ENCODE data around the gene NUPR1. TPM values are rescaled to one million over a fixed set of nuclear protein-coding genes. Genes with fewer than 3 reads are reported as not detected.

Gene NUPR1
- total and polyA plus RNA-seq, 2 of the 13 experiments (the other 11 are each of a cell fraction or from before 2014, with no cell fraction given): 18.0 to 25.6 TPM

- TF ChIP-seq GTF2F1 (IDR thresholded peaks at IDR 0.05; ENCODE audit: low read length) (no peak), IRX3 (CRISPR knock-in tag; IDR thresholded peaks at IDR 0.05; ENCODE audit: borderline replicate concordance, low read depth) (no peak), TRIM24 (CRISPR knock-in tag; IDR thresholded peaks at IDR 0.05) (peak; percentile 88; the same call in 1 of the 2 replicates), SOX13 (IDR thresholded peaks at IDR 0.05) (peak; percentile 92), SOX13 (CRISPR knock-in tag; conservative IDR thresholded peaks at IDR 0.05 in 1 of 2, IDR thresholded peaks at IDR 0.05 in 1 of 2) (peak in 1 of 2 experiments; percentile 95; a peak in 3 of 4 replicates), IRF9 (CRISPR knock-in tag; IDR thresholded peaks at IDR 0.05; ENCODE audit: borderline replicate concordance) (peak; percentile 67; the same call in 1 of the 2 replicates), ZSCAN20 (CRISPR knock-in tag; IDR thresholded peaks at IDR 0.05; ENCODE audit: borderline replicate concordance) (no peak)
- TF ChIP-seq, protein P1, sequence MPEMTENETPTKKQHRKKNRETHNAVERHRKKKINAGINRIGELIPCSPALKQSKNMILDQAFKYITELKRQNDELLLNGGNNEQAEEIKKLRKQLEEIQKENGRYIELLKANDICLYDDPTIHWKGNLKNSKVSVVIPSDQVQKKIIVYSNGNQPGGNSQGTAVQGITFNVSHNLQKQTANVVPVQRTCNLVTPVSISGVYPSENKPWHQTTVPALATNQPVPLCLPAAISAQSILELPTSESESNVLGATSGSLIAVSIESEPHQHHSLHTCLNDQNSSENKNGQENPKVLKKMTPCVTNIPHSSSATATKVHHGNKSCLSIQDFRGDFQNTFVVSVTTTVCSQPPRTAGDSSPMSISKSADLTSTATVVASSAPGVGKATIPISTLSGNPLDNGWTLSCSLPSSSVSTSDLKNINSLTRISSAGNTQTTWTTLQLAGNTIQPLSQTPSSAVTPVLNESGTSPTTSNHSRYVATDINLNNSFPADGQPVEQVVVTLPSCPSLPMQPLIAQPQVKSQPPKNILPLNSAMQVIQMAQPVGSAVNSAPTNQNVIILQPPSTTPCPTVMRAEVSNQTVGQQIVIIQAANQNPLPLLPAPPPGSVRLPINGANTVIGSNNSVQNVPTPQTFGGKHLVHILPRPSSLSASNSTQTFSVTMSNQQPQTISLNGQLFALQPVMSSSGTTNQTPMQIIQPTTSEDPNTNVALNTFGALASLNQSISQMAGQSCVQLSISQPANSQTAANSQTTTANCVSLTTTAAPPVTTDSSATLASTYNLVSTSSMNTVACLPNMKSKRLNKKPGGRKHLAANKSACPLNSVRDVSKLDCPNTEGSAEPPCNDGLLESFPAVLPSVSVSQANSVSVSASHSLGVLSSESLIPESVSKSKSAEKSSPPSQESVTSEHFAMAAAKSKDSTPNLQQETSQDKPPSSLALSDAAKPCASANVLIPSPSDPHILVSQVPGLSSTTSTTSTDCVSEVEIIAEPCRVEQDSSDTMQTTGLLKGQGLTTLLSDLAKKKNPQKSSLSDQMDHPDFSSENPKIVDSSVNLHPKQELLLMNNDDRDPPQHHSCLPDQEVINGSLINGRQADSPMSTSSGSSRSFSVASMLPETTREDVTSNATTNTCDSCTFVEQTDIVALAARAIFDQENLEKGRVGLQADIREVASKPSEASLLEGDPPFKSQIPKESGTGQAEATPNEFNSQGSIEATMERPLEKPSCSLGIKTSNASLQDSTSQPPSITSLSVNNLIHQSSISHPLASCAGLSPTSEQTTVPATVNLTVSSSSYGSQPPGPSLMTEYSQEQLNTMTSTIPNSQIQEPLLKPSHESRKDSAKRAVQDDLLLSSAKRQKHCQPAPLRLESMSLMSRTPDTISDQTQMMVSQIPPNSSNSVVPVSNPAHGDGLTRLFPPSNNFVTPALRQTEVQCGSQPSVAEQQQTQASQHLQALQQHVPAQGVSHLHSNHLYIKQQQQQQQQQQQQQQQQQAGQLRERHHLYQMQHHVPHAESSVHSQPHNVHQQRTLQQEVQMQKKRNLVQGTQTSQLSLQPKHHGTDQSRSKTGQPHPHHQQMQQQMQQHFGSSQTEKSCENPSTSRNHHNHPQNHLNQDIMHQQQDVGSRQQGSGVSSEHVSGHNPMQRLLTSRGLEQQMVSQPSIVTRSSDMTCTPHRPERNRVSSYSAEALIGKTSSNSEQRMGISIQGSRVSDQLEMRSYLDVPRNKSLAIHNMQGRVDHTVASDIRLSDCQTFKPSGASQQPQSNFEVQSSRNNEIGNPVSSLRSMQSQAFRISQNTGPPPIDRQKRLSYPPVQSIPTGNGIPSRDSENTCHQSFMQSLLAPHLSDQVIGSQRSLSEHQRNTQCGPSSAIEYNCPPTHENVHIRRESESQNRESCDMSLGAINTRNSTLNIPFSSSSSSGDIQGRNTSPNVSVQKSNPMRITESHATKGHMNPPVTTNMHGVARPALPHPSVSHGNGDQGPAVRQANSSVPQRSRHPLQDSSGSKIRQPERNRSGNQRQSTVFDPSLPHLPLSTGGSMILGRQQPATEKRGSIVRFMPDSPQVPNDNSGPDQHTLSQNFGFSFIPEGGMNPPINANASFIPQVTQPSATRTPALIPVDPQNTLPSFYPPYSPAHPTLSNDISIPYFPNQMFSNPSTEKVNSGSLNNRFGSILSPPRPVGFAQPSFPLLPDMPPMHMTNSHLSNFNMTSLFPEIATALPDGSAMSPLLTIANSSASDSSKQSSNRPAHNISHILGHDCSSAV (CRISPR knock-in tag; IDR thresholded peaks at IDR 0.05; ENCODE audit: borderline replicate concordance): no peak
- TF ChIP-seq, protein P2, sequence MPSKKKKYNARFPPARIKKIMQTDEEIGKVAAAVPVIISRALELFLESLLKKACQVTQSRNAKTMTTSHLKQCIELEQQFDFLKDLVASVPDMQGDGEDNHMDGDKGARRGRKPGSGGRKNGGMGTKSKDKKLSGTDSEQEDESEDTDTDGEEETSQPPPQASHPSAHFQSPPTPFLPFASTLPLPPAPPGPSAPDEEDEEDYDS (CRISPR knock-in tag; IDR thresholded peaks at IDR 0.05): peak; percentile 75
- TF ChIP-seq, protein P3, sequence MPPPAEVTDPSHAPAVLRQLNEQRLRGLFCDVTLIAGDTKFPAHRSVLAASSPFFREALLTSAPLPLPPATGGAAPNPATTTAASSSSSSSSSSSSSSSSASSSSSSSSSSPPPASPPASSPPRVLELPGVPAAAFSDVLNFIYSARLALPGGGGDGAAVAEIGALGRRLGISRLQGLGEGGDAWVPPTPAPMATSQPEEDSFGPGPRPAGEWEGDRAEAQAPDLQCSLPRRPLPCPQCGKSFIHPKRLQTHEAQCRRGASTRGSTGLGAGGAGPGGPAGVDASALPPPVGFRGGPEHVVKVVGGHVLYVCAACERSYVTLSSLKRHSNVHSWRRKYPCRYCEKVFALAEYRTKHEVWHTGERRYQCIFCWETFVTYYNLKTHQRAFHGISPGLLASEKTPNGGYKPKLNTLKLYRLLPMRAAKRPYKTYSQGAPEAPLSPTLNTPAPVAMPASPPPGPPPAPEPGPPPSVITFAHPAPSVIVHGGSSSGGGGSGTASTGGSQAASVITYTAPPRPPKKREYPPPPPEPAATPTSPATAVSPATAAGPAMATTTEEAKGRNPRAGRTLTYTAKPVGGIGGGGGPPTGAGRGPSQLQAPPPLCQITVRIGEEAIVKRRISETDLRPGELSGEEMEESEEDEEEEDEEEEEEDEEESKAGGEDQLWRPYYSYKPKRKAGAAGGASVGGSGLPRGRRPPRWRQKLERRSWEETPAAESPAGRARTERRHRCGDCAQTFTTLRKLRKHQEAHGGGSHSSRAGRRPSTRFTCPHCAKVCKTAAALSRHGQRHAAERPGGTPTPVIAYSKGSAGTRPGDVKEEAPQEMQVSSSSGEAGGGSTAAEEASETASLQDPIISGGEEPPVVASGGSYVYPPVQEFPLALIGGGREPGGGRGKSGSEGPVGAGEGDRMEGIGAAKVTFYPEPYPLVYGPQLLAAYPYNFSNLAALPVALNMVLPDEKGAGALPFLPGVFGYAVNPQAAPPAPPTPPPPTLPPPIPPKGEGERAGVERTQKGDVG (CRISPR knock-in tag; IDR thresholded peaks at IDR 0.05; ENCODE audit: borderline replicate concordance): peak; percentile 64; the same call in 1 of the 2 replicates
- TF ChIP-seq, protein P4, sequence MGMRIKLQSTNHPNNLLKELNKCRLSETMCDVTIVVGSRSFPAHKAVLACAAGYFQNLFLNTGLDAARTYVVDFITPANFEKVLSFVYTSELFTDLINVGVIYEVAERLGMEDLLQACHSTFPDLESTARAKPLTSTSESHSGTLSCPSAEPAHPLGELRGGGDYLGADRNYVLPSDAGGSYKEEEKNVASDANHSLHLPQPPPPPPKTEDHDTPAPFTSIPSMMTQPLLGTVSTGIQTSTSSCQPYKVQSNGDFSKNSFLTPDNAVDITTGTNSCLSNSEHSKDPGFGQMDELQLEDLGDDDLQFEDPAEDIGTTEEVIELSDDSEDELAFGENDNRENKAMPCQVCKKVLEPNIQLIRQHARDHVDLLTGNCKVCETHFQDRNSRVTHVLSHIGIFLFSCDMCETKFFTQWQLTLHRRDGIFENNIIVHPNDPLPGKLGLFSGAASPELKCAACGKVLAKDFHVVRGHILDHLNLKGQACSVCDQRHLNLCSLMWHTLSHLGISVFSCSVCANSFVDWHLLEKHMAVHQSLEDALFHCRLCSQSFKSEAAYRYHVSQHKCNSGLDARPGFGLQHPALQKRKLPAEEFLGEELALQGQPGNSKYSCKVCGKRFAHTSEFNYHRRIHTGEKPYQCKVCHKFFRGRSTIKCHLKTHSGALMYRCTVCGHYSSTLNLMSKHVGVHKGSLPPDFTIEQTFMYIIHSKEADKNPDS (CRISPR knock-in tag; IDR thresholded peaks at IDR 0.05): peak; percentile 23; the same call in 1 of the 2 replicates
These were observed 12.3 kb downstream of the NUPR1 start (continued) for GRCh38 chr16:28526201-28527099.
